SH-SY5Y (cell line): ENCODE measurements around the gene SPACA4.

Experiments used
- GATA2 ChIP-seq: IDR thresholded peaks from 2 replicates; pipeline ENCODE4 v1.6.1; 2011; ENCODE audit warnings: mild to moderate bottlenecking, low read depth, low read length
- GATA3 ChIP-seq: IDR thresholded peaks from 2 replicates; pipeline ENCODE4 v1.6.1; 2011; ENCODE audit warnings: low read depth, mild to moderate bottlenecking, low read length, moderate library complexity

SPACA4 gene

DNA sequence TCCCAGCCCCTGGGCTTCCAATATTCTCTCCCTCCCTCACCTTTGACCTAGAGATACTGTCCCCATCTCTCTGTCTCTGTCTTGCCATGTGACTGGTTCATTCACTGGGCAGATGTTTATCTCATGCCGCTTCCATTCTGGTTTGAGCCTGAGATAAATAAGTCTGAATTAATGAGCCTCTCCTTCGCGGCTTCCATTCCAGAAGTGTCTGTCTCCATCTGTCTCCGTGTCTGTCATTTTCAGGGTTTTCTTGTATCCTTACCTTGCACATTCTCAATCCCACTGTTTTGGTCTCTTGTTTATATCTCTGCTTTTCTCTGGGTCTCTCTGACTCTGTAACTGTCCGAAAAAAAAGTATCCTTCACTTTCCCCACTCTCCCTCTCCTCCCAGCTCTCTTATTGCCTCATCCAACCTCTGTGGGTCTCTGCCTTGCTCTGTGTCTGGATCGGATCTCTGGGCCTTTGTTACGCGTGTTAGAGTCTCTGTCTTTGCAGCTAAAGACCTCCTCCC, 17.1 kb downstream of the SPACA4 start:
- TF ChIP-seq GATA2 (peak; percentile 96), GATA3 (no peak)

GRCh38 chr19:48624067-48624594, 17.6 kb downstream of the SPACA4 start:
- TF ChIP-seq GATA2 = no peak
- no peak for TF ChIP-seq GATA3

DNA sequence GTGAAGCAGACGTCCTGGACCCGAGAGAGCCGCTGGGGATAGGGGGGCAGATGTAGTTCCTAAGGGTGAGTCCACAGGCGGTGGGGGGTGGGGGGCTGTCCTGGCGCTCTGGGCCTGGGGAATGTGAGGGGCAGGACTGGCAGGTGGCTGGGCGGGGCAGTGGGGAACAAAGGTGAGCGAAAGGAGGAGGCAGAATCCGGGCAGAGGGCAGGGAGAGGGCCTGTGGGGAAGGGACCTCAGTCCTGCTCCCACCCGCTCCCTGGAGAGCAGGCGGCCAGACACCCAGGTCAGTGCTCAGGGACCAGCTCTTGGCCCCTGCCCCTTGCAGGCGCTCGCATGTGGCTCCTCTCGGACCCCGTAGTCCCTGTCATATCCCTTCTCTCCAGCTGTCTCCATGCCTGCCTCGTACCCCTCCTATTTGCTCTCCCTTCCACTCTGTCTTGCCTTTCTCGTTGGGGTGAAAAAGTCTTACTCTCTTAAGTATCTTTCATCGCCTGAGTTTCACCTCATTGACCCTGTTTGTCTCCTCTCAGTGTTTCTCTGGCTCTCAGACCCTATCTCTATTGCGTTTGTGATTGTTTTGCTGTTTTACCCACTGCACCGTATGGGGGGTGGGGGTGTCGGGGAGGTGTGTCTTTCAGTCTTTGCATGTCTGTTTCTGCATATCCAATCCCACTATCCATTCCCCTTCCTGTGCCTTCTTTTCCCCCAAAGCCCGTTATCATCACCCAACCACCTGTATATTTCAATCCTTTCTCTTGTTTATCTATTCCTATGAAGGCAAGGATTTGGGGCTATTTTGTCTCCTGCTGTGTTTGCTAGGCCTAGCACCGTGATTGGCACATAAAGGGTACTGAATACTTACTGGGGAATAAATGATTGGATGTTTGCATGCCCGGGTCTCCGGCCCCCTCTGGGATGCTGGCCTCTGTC, 18.5 kb downstream of the SPACA4 start:
- TF ChIP-seq GATA3 (no peak), GATA2 (no peak)

DNA sequence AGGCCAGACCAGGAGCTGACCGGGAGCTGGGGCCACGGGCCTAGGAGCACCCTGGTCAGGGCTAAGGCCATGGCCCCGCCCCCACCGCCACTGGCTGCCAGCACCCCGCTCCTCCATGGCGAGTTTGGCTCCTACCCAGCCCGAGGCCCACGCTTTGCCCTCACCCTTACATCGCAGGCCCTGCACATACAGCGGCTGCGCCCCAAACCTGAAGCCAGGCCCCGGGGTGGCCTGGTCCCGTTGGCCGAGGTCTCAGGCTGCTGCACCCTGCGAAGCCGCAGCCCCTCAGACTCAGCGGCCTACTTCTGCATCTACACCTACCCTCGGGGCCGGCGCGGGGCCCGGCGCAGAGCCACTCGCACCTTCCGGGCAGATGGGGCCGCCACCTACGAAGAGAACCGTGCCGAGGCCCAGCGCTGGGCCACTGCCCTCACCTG, 19.4 kb downstream of the SPACA4 start:
- TF ChIP-seq GATA3 = no peak
- no peak for TF ChIP-seq GATA2

- no peak for TF ChIP-seq GATA3
- no peak for TF ChIP-seq GATA2
Observed at GRCh38 chr19:48627201-48627864, 20.8 kb downstream of the SPACA4 start.

DNA sequence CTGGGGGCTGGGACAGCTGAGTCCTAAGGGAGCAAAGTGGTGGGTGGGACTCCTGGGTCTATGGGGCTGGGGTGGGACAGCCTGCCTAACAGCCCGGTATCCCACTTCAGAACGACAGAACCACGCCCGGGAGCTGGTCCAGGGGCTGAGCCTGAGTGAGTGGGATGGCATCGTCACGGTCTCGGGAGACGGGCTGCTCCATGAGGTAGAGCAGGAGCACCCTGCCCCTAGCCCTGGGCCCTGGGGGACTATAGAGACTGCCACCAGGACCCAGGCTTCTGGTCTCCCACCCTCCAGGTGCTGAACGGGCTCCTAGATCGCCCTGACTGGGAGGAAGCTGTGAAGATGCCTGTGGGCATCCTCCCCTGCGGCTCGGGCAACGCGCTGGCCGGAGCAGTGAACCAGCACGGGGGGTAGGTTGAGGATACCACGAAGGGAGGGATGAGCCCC, 21.3 kb downstream of the SPACA4 start:
- TF ChIP-seq GATA3 (no peak), GATA2 (no peak)

DNA sequence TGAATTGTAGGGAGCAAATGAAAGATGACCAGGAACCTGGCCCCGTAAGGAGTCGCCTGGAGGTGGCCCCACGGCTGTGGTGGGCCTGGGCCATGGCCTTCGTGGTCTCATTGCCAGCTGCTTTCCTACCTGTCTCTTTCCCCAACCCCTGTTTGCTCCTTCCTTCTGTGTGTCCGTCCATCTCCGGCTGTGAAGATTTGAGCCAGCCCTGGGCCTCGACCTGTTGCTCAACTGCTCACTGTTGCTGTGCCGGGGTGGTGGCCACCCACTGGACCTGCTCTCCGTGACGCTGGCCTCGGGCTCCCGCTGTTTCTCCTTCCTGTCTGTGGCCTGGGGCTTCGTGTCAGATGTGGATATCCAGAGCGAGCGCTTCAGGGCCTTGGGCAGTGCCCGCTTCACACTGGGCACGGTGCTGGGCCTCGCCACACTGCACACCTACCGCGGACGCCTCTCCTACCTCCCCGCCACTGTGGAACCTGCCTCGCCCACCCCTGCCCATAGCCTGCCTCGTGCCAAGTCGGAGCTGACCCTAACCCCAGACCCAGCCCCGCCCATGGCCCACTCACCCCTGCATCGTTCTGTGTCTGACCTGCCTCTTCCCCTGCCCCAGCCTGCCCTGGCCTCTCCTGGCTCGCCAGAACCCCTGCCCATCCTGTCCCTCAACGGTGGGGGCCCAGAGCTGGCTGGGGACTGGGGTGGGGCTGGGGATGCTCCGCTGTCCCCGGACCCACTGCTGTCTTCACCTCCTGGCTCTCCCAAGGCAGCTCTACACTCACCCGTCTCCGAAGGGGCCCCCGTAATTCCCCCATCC, 22.1 kb downstream of the SPACA4 start:
- TF ChIP-seq GATA2 (no peak), GATA3 (no peak)

- no peak for TF ChIP-seq GATA2
- TF ChIP-seq GATA3 = no peak
Observed at GRCh38 chr19:48629297-48629598, 22.7 kb downstream of the SPACA4 start.

GRCh38 chr19:48629599-48630295, 23.2 kb downstream of the SPACA4 start:
- TF ChIP-seq GATA3 = no peak
- TF ChIP-seq GATA2 = no peak

DNA sequence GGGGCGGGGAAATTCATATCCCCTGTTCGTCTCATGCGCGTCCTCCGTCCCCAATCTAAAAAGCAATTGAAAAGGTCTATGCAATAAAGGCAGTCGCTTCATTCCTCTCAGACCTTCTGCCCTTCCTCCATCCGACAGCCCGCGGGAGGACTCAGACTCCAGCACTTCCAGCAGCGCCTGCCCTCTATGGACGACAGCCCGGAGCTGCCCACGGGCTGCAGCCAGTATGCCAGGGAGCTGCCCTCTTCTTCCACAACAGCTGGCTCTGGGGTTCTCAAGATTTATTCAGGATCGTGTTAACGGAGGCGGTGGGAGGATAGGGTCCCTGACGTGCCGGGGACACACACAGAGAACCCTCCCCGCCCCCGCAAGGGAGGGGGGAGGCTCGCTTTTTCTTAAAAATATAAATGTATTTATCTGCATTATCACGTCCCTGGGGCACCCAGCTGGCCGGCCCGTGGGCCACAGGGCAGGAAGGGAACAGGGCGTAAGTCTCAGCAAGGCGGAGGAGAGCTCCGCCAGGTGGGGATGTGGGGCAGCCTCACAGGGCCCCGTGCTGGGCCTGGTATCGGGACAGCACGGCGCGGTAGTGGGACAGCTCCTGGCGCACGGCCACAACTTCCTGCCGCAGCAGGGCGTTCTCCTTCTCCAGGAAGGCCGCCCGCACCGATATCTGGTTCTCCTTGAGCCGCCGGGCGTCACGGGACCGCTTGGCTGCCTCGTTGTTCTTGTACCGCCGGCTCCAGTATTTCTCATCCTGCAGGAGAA, 23.9 kb downstream of the SPACA4 start:
- no peak for TF ChIP-seq GATA3

DNA sequence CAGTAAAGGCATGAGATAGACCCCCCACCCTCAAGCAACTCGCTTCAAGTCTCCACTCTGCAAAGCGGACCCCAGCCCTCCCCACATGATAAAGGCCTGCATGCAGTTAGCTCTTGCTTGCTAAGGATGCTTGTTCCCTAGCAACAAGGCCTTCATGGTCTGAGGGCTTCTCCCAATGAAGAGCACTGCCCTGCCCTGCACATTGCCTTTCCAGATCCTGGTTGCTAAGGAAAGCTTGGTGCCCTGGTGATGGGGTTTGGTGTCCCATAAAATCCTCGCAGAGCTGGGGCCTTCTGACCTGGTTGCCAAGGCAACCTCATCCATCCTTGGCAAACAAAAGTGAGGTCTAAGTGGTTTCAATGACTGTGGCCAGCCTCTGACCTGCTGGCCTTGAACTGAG, 24.7 kb downstream of the SPACA4 start:
- TF ChIP-seq GATA2 (no peak), GATA3 (no peak)

DNA sequence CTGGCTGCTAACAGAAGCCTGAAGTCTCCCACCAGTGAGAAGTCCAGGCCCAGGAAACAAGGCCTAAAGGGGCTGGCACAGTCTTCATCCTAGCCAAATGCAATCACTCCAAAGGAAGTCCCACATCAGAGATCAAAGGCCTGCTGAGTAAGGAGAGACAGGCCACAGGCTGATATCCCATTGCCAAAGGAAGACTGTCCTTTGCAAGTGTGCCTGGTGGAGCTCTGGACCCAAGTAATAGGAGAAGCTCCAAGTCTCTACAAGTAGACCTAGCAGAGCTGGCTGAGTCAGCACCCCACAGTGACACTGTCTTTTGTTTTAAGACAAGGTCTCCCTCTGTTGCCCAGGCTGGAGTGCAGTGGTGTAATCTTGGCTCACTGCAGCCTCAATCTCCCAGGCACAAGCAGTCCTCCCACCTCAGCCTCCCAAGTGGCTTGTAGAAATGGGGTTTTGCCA, 26.2 kb downstream of the SPACA4 start:
- TF ChIP-seq GATA2 (no peak), GATA3 (no peak)
